ENCODE results near the gene VDAC2.

VDAC2 gene

DNA sequence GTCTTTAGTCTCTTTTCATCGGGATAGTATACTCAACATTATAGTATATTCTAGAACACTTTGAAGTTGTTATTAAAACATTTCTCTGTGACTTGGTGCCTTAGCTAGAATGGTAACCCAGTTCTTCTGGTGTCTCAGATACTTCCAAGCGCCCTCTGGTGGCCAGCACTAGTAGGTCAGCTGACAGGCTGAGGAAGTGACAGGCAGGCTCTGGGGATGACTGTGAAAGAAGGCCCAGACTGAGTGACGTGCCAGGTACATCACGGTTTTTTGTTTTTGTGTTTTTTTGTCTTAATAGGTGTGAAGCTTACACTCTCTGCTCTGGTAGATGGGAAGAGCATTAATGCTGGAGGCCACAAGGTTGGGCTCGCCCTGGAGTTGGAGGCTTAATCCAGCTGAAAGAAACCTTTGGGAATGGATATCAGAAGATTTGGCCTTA lies 20.0 kb downstream of the VDAC2 start:
- peak; percentile 85 to 95 (median 90) for DNase-seq

DNA sequence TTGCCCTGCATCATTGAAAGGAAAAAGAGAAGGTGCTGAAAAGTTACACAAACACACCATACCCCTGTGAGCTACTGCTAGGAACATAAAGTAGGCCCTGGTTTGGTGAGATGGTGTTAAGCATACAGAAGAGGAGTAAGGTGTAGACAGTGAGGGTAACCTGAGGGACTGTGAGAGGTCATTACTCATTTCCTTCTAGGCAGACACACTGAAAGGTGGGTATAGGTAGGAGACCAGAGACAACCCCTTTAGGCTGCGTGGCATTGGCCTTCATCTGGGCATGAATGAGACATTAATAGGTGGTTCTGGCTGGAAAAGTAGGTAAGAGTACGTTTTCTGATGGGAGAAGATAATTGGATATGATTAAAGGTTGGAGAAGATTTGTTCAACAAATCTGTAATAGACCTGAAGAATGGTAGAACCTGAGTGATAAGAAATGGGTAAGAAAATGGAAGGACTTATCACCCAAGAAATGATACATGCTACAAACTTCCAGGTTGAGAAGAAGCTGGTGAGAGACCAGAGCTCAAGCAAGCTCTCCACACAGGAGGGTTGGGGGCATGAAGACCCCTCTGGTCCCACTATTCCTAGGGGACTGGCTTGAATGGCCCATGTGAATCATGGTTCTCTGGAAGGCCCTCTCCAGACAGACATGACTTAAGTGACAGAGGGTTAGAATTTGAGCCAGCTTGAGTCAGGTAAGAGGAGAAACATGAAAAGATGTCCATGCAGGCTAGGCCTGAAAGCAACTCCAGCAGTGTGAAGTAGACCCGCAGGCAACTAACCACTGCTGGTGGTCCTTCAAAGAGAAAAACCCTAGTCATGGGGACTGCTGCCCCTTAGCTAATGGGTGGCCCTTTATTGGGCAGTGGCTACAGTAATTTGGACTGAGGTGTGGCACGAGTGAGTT lies 21.3 kb downstream of the VDAC2 start:
- DNase-seq = no peak

DNA sequence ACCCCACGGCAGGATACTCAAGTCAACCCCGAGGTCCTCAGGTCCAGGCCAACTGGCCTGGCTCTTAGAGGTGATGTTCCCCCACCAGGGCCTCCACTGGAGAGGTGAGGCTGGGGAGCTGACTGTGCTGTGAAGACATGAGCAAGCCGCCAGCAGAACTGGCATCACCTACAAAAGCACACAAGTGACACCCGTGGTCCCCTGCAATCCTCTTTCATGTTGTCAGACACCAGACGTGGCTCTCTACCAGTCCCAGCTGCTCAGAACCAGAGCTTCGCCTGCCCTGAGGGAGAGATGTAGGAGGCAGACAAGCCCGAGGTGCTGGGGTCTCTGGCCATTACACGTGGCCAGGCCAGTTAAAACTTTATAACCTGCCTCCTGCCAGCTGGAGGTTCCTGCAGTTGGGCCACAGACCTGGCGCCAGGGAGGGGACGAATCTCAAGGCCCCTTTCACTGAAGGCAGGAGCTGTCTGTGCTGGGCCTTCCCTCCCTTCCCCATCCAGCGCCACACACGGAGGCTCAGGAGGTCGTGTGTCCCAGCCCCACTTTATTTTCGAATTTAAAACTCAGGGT lies 22.9 kb downstream of the VDAC2 start:
- DNase-seq = no peak

DNA sequence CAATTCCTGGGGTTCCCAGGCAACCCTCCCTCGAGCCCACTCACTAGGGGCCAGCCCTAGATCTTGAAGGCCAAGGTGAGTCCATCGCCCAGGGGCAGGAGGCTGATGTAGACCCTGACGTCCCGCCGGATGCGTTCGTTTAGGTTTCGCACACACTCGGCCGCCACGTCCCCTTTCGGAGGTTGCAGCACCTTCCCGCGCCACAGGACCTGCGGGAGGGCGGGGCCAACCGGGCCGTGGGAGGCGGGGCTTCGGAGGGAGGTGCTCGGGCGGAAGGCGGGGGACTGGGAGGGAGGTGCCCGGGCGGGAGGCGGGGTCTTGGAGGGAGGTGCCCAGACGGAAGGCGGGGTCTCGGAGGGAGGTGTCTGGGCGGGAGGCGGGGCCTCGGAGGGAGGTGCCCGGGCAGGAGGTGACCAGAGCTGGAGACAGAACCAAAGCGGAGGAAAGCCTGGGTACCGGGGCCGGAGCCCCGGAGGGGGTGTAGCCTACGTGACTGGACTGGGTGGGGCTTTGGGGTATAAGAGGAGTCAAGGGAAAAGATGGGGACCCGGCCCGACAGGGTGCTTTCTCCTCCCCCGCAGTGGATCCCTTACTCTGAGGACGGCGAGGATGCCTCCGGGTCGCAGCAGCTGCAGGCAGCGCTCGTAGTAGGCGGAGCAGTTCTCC lies 23.6 kb downstream of the VDAC2 start:
- DNase-seq = peak; percentile 96 to 99 (median 98)

DNA sequence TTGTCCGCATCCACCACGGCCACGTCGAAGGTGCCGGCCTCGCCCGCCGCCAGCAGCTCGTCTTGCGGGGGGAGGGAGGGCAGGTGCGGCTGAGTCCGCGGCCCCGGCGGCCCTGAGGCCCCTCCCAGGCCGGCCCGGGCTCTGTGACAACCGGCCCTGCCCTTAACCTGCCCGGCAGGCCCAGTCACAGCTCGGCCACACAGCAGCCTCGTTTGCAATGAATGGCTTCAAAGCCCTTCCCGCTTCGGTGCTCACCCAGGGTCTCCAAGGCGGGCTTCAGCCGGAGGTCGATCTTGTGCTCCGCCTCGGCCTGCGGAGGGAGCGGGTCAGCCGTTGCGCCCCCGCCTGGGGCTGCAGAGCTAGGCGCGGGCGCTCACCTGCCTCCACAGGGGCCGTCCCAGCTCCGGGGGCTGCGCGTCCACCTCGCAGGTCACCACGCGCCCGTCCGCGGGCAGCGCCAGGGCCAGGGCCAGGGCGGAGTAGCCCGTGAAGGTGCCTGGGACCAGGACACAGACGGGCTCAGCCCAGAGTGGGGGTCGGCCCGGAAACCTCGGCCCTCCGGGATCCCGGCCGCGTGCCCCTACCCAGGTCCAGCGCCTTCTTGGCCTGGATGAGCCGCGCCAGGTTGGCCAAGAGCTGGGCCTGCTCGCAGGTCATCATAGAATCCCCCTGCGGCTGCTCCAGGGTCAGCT lies 24.2 kb downstream of the VDAC2 start:
- DNase-seq = no peak

DNA sequence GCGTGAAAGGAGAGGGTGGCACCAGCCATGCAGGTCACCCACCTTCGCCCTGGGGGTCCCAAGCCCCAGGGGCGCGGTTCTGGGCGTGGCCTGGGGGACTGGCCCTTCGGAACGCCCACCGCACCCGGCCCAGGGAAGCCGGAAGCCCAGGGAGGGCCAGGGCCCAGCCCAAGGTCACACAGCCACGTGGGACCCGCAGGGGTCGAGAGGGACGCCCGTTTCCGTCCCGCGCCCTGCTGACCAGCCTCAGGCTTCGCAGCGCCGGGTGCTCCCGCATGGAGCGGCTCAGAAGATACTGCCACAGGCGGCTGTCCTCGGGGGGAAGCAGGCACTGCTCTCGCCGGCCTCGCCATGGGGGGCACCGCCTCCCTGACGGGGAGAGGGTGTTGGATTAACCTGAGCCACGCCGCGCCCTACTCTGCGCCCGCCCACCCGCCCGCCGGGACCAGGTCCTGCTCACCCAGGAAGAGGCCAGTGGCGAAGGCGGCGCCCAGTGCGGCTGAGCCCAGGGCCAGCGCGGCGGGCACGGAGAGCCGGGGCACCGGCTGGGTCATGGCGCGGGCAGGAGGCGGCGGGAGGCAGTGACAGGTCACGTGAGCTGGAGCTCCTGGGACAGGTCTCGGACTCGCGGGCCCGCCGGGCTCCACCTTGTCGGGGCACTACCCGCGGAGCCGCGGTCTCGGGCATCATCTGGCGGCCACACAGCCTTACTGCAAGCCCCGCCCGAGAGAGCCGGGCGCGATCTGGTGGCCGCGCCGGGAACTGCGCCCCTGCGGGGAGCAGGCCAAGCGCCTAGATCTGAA lies 25.0 kb downstream of the VDAC2 start, which contains the start of gene COMTD1:
COMTD1 (minus strand) TSS at position 583 of the 803 bp plus-strand sequence; CDS start at position 554, 29 bp downstream.
- DNase-seq = peak; percentile 91 to 95 (median 93)

DNA sequence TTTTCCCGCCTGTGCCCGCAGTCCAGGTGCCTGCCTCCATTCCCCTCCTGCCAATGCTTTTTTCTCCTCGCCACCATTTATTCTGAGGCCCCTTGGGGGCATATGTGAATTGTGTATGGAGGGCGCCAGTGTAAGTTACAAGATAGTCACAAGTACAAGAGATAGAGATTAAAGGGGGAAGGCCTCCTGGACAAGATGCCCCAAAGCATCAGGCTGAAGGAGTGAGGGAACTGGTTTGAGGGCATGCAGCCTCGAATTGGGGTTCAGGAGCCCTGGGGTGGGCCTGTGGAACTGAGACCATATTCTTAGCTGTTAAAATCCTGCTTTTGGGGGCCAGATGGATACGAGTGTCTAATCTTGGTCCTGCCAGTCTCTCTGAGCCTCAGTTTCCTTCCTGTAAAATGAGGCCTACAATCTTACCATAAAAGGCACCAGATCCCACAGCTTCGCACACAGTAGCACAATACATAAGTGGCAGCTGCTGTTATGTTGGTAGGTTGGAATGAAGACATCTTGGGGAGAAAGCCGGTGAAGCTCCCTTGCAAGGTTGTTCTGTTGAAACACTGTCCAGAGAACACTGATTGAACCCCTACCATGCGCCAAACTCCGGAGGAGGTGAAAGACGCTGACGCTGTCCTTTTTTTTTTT lies 25.7 kb downstream of the VDAC2 start:
- peak in 1 of 5 donors; percentile 73 for DNase-seq

DNA sequence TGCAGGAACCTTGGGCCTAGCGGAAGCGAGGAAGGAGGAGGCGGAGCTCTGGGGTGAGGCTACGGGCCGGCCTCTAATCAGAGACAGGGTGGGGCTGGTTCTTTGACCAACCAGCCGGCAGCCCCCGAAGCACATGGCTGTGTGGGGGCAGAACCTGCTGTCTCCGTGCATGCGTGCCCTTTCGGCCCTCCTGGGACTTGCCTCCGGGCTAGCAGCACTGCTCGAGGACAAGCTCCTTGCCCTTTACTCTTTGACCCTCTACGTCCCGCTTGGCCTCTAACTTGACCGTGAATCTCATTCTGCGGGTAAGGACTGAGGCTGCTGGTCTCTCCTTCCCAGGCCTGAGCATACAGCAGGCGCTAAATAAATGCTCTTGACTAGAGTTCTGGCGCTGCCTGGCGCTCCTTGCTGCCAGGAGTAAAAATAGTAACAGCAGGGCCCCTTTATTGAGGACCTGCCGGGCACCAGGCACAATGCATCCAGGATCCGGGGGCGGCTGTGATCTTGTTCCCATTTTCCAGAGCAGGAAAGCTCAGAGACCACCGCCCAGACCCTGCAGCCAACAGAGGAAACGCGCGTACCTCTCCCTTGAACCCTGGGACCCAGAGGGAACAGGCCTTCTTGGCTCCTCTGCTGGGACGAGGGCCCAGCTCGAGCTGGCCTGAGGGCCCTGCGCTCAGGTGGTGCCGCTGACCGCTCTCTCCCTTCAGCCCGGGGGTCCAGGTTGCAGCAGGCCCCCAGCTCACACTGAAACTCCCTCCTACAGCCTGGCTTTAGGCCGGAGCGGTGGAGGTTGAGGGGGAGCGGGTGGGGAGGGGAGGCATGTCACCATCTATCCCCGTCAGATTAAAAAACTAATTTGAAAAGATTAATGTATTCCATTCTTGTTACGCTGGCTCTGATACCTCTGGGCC lies 27.8 kb downstream of the VDAC2 start:
- peak in 1 of 5 donors; percentile 68 for DNase-seq

DNA sequence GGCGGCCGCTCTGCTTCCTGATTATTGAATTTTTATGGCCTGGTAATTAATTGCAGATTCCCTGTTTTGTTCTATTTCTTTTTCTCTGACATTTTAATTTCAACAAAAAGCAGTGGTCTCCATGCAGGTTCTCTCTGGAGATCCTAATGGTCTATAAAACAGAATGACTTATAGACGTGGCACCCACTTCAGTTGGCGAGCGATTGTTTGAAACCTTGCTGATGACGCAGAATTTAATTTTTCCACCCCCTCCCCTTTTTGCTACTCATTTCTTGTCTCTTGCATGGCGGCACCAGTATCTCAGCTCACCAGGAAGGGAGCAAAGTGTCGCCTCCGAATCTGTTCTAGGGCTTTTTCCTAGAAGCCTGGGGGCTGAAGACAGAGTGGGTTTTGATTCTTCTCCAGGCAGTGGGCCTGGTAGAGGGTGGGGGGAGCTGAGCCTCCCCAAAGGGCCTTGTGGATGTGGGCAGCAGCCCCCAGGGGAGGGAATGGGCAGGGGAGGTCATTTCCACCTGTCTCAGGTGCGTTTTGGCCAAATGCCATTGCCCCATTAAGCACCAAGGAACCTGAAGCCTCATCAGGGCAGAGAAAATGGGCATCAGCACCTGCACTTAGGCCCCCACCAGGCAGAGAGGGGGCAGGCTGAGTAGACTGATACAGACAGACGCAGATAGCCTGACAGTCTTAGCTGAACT lies 28.6 kb downstream of the VDAC2 start:
- DNase-seq = no peak

DNA sequence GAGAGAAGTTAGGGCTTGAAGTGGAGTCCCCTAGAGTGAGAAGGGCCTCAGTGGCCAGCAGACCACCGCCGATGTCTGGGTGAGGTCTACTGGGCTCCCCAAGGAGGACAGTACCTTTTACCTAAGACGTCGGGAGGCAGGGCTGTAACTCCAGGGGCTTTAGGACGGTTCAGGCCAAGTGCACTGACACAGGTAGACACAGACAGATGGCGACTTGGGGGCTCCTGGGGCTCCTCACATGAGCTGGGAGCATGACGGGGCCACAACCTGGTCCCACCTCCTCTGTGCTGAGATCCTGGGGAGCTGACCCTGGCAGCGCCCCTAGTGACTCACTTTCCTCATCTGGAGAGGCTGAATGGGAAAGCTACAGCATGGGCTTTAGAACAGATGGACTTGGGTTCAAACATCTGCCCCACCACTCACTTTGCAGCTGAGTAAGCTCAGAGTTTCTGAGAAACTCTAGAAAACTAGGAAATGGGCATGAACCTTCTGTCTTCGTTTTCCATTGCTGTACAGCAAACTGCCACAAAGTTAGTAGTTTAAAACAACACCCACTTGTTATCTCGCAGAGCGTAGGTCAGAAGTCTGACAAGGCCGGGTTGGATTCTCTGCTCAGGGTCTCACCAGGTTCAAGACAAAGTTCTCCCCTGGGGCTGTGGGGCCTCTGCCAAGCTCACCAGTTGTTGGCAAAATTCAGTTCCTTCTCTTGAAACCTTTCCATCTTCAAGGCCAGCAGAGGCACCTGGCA lies 29.9 kb downstream of the VDAC2 start:
- DNase-seq = no peak

DNA sequence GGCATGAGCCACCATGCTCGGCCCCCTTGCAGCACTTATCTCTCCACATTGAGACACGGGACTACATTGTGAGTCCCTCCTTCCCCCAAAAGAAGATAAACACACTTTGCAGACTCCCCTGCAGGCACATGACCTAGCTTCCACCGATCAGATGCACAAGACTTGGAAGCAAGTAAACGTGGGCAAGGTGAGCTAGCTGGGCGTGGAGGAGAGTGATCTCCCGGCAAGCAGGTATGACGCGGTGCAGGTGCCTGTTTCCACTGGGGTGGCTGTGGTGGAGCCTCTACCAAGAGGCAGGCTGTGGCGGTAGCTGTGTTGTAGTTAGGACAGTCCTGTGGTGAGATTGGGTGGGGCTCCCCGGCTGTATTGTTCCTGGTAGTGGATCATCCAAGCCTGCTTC lies 32.8 kb downstream of the VDAC2 start:
- no peak for DNase-seq

DNA sequence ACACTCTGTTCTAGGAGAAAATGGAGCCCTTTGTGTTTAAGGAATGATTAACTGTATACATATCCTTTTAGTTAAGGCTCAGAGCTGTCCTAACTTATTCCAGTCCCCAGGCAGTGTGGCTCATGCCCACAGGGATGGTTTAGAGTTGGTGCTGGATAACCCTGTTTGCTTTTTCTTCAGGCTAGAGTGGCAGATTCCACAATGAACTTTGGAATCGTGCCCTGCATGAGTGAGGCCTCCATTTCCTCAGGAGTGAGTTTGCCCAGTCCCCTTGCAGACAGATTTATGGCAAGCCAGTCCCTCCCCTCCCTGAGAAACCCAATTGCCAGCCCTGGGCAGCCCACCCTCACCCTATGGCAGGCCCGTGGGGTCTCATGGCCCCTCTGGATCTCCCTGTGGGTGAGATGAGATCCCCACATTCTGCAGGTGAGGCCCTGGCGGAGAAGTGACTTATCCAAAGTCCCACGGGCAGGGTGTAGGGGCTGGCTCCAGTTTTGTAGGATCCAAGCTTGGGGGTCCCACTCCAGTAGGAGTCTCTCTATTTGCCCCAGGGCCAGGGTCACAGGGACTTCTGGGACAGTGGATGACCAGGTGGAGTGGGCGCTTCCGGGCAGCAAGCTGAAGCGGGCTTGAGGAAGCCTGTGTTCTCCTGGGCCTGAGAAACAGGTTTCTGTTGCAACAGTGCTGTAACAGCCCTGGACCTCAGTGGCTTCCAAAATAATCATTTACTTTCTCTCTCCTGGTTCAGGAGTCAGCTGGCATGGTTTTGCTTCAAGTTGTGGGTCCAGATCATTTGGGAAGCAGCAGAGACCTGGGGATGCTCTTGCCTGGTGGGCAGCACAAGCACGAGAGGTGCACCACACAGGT lies 34.1 kb downstream of the VDAC2 start:
- no peak for DNase-seq

DNA sequence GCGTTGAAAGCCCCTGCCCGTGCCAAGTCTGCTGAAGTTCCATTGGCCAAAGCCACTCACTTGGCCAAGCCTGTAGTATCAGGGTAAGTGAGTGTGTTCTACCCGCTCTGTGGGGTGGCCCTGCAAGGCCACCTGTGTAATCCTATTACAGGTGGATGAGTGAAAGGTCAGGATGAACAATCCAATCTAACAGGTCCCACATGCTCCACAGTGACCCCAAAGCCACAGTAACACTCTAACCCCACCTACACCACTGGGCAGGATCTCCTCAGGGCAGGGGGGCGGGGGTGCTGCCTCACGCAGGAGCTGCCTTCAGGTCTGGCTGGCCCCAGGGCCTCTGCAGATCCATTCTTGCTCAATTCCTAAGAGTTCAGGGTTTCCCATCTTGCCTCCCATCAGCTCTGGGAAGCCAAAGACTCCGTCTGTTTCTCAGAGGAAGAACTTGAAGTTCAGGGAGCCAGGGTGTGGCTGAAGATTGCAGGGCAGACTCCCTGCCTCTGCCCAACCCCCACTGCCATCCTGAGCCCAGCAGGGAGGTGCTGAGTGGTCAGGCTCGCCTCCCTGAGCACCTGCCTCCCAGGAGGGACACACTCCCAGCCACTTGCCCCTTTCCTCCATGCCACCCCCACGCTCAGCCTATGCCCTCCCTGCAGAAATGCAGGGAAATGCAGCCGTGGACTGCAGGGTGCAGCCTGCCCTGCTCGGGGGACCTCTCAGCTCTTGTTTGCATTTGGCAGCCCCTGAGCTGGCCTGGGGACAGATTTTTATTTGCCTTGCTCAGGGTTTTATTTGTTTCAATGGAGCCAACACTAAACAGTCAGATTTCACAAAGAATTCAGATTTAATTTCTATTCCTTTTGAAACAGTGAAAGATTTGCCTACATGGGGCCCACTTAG lies 35.0 kb downstream of the VDAC2 start:
- DNase-seq = no peak

DNA sequence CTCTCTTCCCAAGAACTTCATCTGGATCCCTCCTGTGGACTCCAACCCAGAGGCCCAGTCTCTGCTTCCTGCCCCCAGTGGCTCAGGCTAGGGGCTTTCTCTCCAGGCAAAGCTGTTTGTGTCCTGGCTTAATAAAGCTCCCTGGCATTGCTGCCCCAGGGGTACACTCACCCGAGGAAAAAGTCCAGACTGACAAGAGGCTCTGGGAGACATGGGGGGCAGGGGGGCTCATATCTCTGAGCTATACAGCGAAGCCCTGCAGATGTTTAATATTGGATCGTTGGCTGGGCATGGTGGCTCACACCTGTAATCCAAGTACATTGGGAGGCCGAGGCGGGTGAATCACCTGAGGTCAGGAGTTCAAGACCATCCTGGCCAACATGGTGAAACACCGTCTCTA lies 35.9 kb downstream of the VDAC2 start:
- no peak for DNase-seq

DNA sequence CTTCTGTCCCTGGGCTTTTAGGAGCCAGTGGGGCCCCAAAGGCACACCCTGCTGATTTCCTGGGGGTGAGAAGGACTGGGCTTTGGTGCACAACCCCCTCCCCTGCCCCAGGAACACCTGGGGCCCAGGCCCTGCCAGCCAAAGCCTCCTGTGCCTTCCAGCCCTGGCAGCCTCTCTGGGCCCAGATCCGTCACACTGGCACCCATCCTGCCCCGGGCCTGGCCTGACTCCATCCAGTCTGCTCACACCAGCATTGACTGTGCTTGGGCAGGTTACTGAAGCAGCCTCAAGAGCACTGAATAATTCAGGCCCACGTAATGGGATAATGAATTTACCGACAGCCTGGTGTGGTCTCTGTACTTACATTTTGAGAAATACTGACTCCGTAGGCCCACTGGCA lies 37.2 kb downstream of the VDAC2 start:
- no peak for DNase-seq

DNA sequence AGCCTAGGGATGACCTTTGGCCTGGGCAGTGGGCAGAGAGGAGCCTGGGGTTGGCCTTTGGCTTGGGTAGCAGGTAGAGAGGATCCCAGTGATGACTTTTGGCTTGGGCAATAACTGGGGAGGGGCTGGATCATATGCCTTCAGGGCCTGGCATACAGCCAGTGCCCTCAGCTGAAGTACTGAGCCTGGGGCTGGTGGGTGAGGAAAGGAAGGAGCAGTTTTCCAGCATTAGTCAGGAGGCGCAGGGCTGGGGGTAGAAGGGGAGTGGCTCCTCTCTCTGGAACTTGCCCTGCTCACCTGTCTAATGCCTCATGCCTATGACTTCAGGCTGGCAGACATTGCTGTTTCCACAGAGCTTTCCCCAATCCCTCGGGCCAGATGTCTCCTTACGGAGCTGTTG lies 40.3 kb downstream of the VDAC2 start:
- DNase-seq = no peak
